Nephron (organoid): ENCODE data around the gene AGAP1.

Experiments used
- H3K27ac Mint-ChIP-seq, 3 experiments: 2 replicates each; pipeline ENCODE4 v1.8.0; 2020; ENCODE audit warnings: mixed read lengths in 3 of 3, mild to moderate bottlenecking in 2 of 3, moderate library complexity in 1 of 3
- H3K27me3 Mint-ChIP-seq: 2 replicates; pipeline ENCODE4 v1.8.0; 2021; ENCODE audit warnings: low read depth, mild to moderate bottlenecking, moderate library complexity, mixed read lengths
- H3K36me3 Mint-ChIP-seq: 2 replicates; pipeline ENCODE4 v1.8.0; 2020; ENCODE audit warnings: low read depth, mixed read lengths
- H3K4me1 Mint-ChIP-seq: 2 replicates; pipeline ENCODE4 v1.8.0; 2020; ENCODE audit warnings: mixed read lengths
- H3K4me3 Mint-ChIP-seq, 3 experiments: 2 replicates each; pipeline ENCODE4 v1.8.0; 2020; ENCODE audit warnings: mild to moderate bottlenecking in 3 of 3, mixed read lengths in 3 of 3, moderate library complexity in 2 of 3
- H3K9me3 Mint-ChIP-seq: 2 replicates; pipeline ENCODE4 v1.8.0; 2020; ENCODE audit warnings: mixed read lengths
- CTCF ChIP-seq, 3 experiments: fragments of 200-600 bp; sonication (generic); IDR thresholded peaks; one replicate each; pipeline ENCODE4 v1.5.0; 2021; ENCODE audit warnings: antibody characterized with exemption in 3 of 3; ENCODE audit not compliant: unreplicated experiment in 3 of 3

AGAP1 gene

DNA sequence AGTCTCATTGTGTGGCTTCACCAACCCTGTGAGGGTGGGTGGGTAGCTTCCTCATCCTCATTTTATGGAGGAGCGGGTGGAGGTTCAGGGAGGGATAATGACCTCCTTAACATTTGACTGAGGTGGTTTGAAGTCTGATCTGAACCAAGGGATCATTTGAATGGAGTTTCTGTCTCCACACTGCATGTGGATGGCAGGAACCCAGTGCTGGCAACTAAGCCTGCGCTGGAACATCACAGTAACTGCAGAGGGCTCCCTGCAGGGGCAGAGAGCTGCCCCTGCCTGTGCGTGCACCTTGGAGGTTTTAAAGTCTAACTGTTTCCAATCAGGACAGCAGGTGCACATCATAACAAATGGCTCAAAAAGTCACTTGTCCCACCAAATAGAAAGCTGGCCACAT is 3.3 kb downstream of the AGAP1 start:
- no peak for TF ChIP-seq CTCF (IDR thresholded peaks at IDR 0.05; ENCODE audit: unreplicated experiment in 3 of 3)
- H3K27me3 Mint-ChIP-seq: peaks cover 23% of the 10 kb centered on the region
- no peaks in the 10 kb centered on the region for H3K9me3 Mint-ChIP-seq
- H3K4me3 Mint-ChIP-seq: peak overlapping the region; percentile 91 to 96 (median 94)
- H3K4me1 Mint-ChIP-seq: peaks cover 53% of the 10 kb centered on the region
- H3K27ac Mint-ChIP-seq: no peak overlapping the region
- H3K36me3 Mint-ChIP-seq: no peaks in the 10 kb centered on the region

GRCh38 chr2:235498541-235498940 is 4.7 kb downstream of the AGAP1 start:
- Mint-ChIP-seq H3K4me3 (peak overlapping the region in 2 of 3 experiments; percentile 17 to 22), H3K36me3 (no peaks in the 10 kb centered on the region), H3K9me3 (no peaks in the 10 kb centered on the region), H3K4me1 (peaks cover 62% of the 10 kb centered on the region), H3K27me3 (peaks cover 25% of the 10 kb centered on the region), H3K27ac (no peak overlapping the region)
- TF ChIP-seq CTCF (IDR thresholded peaks at IDR 0.05; ENCODE audit: unreplicated experiment in 3 of 3): no peak

- peaks cover 62% of the 10 kb centered on the region for H3K4me1 Mint-ChIP-seq
- peaks cover 25% of the 10 kb centered on the region for H3K27me3 Mint-ChIP-seq
- TF ChIP-seq CTCF (IDR thresholded peaks at IDR 0.05; ENCODE audit: unreplicated experiment in 3 of 3): no peak
- H3K4me3 Mint-ChIP-seq: no peak overlapping the region
- no peaks in the 10 kb centered on the region for H3K9me3 Mint-ChIP-seq
- no peak overlapping the region for H3K27ac Mint-ChIP-seq
- no peaks in the 10 kb centered on the region for H3K36me3 Mint-ChIP-seq
Measured at GRCh38 chr2:235498946-235499812, 5.3 kb downstream of the AGAP1 start.

DNA sequence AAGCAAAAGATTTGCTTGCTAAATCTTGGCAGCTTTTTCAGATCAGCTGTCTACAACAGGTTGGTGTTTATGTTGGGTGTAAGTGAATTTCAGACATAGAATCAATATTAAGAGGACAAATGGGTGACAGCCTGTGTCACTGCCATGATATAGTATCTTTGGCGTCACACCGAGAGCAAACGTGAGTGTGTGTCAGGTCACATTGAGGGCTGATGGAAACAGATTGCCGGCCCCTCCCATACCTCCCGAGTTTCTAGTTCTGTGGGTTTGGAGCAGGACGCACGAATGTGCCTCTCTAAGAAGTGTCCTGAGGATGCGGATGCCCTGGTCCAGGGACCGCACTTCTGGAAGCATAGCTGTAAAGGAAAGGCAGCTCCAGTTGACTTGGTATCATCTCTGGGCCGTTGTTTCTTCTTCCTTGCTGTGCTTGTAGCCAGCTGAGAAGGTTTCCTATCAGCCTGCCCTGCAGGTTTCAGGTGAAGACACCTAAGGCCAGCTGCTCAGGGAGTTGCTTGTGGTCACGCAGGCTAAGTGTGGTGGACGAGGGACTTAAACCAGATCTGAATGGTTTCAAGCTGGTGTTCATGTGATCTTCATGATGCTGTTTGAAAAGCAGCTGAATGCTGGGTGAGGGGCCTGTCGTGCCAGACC is 6.4 kb downstream of the AGAP1 start:
- peaks cover 70% of the 10 kb centered on the region for H3K4me1 Mint-ChIP-seq
- no peaks in the 10 kb centered on the region for H3K36me3 Mint-ChIP-seq
- no peaks in the 10 kb centered on the region for H3K9me3 Mint-ChIP-seq
- TF ChIP-seq CTCF (IDR thresholded peaks at IDR 0.05; ENCODE audit: unreplicated experiment in 3 of 3): no peak
- peaks cover 29% of the 10 kb centered on the region for H3K27me3 Mint-ChIP-seq
- no peak overlapping the region for H3K27ac Mint-ChIP-seq
- peak overlapping the region in 1 of 3 experiments; percentile 5 for H3K4me3 Mint-ChIP-seq

GRCh38 chr2:235500761-235501672 is 7.2 kb downstream of the AGAP1 start:
- Mint-ChIP-seq H3K4me3 (peak overlapping the region in 1 of 3 experiments; percentile 53), H3K36me3 (no peaks in the 10 kb centered on the region), H3K9me3 (no peaks in the 10 kb centered on the region), H3K27me3 (peaks cover 24% of the 10 kb centered on the region), H3K27ac (peak overlapping the region in 1 of 3 experiments; percentile 44), H3K4me1 (peaks cover 67% of the 10 kb centered on the region)
- TF ChIP-seq CTCF (IDR thresholded peaks at IDR 0.05; ENCODE audit: unreplicated experiment in 3 of 3): no peak
